ENCODE measurements around the gene SLC34A2.

The SLC34A2 gene

GRCh38 chr4:25725870-25726269, 70.2 kb downstream of the SLC34A2 start:
- no peak for TF ChIP-seq CTCF (IDR thresholded peaks at IDR 0.05; ENCODE audit: poor library complexity, severe bottlenecking)
- Histone ChIP-seq H3K9me3 (ENCODE audit: severe bottlenecking) (no peaks in the 10 kb centered on the region), H3K27me3 (ENCODE audit: insufficient read depth, poor library complexity, severe bottlenecking) (no peaks in the 10 kb centered on the region), H3K36me3 (ENCODE audit: low read depth) (no peaks in the 10 kb centered on the region), H3K27ac (ENCODE audit: poor library complexity, severe bottlenecking) (no peak overlapping the region), H3K4me3 (ENCODE audit: severe bottlenecking) (no peak overlapping the region), H3K4me1 (ENCODE audit: insufficient read depth, poor library complexity, severe bottlenecking) (no peaks in the 10 kb centered on the region)
- no peak for DNase-seq (ENCODE audit: low spot score)
- ATAC-seq (ENCODE audit: low read depth), result no peak

- no peak overlapping the region for H3K27ac ChIP-seq (ENCODE audit: poor library complexity, severe bottlenecking)
- H3K4me1 ChIP-seq (ENCODE audit: insufficient read depth, poor library complexity, severe bottlenecking), result no peaks in the 10 kb centered on the region
- H3K4me3 ChIP-seq (ENCODE audit: severe bottlenecking), result no peak overlapping the region
- no peaks in the 10 kb centered on the region for H3K36me3 ChIP-seq (ENCODE audit: low read depth)
- H3K27me3 ChIP-seq (ENCODE audit: insufficient read depth, poor library complexity, severe bottlenecking), result no peaks in the 10 kb centered on the region
- no peak for TF ChIP-seq CTCF (IDR thresholded peaks at IDR 0.05; ENCODE audit: poor library complexity, severe bottlenecking)
- no peak for ATAC-seq (ENCODE audit: low read depth)
- no peaks in the 10 kb centered on the region for H3K9me3 ChIP-seq (ENCODE audit: severe bottlenecking)
- no peak for DNase-seq (ENCODE audit: low spot score)
Measured at GRCh38 chr4:25727711-25728493, 72.3 kb downstream of the SLC34A2 start.

Measured in RWPE2 (cell line).